HL-60 (cell line): ENCODE data around the gene RBMS3.

Experiments
- DNase-seq, 2 experiments: peaks; one replicate each; pipeline ENCODE4 v3.0.0-alpha.2; 2010 to 2020; ENCODE audit warnings: low read depth in 1 of 2, low spot score in 1 of 2
- H3K27ac ChIP-seq: fragments of 250-450 bp; sonication (Bioruptor Pico); replicated peaks from 2 replicates; pipeline ENCODE4 v1.5.1; 2020; ENCODE audit warnings: mild to moderate bottlenecking, moderate library complexity
- H3K27me3 ChIP-seq: fragments of 250-450 bp; sonication (Bioruptor Pico); 2 replicates; pipeline ENCODE4 v1.5.1; 2021; ENCODE audit warnings: mild to moderate bottlenecking, moderate library complexity; ENCODE audit not compliant: insufficient read depth, poor library complexity, severe bottlenecking
- H3K4me3 ChIP-seq: replicated peaks from 2 replicates; pipeline ENCODE4 v1.5.1; 2011; ENCODE audit warnings: mild to moderate bottlenecking, control low read depth, low read length; ENCODE audit not compliant: insufficient read depth
- CTCF ChIP-seq: IDR thresholded peaks from one replicate; pipeline ENCODE4 v1.5.1; 2011; ENCODE audit warnings: low read length, control low read depth, inconsistent platforms; ENCODE audit not compliant: insufficient read depth
- GABPA ChIP-seq: IDR thresholded peaks from 2 replicates; pipeline ENCODE4 v1.6.1; 2012; ENCODE audit warnings: low read depth
- POLR2AphosphoS5 ChIP-seq: IDR thresholded peaks from 2 replicates; pipeline ENCODE4 v1.6.1; 2012; ENCODE audit warnings: low read depth
- REST ChIP-seq: IDR thresholded peaks from 2 replicates; pipeline ENCODE4 v1.6.1; 2012; ENCODE audit warnings: low read depth; ENCODE audit not compliant: insufficient replicate concordance
- SPI1 ChIP-seq: IDR thresholded peaks from 2 replicates; pipeline ENCODE4 v1.6.1; 2012; ENCODE audit warnings: low read depth, mild to moderate bottlenecking, borderline replicate concordance

The RBMS3 gene

GRCh38 chr3:29557825-29558224 is 277.0 kb downstream of the RBMS3 start:
- Histone ChIP-seq H3K27me3 (no peaks in the 10 kb centered on the region), H3K4me3 (no peak overlapping the region), H3K27ac (no peak overlapping the region)
- DNase-seq = no peak
- TF ChIP-seq POLR2AphosphoS5 (no peak), CTCF (no peak), GABPA (no peak), SPI1 (no peak), REST (no peak)

GRCh38 chr3:29559741-29560465 is 279.0 kb downstream of the RBMS3 start:
- Histone ChIP-seq H3K27me3 (no peaks in the 10 kb centered on the region), H3K27ac (no peak overlapping the region), H3K4me3 (no peak overlapping the region)
- no peak for TF ChIP-seq CTCF
- no peak for TF ChIP-seq POLR2AphosphoS5
- TF ChIP-seq SPI1 = no peak
- no peak for TF ChIP-seq REST
- TF ChIP-seq GABPA = no peak
- no peak for DNase-seq

GRCh38 chr3:29561651-29562149 is 280.8 kb downstream of the RBMS3 start:
- no peak overlapping the region for H3K27ac ChIP-seq
- no peak for DNase-seq
- no peak overlapping the region for H3K4me3 ChIP-seq
- H3K27me3 ChIP-seq = no peaks in the 10 kb centered on the region
- TF ChIP-seq SPI1 (no peak), REST (no peak)
